Fibroblast of the aortic adventitia (primary cell): ENCODE results near the gene FANCL. TPM values are rescaled to one million over a fixed set of nuclear protein-coding genes. Genes with fewer than 3 reads are reported as not detected.
"Not testable (repeated sequence)": the region's sequence is repeated elsewhere in the genome, so short reads cannot be mapped to it uniquely, and the experiment has no call there.

Experiments
- DNase-seq: peaks from one replicate; pipeline ENCODE4 v3.0.0-alpha.2; 2010; ENCODE audit warnings: low read depth
- H3K4me3 ChIP-seq: 2 replicates; pipeline ENCODE4 v1.5.1; 2011; ENCODE audit warnings: low read depth, mild to moderate bottlenecking, control low read depth, low read length, moderate library complexity
- total RNA-seq: library from RNA; depleted of rRNA; stranded (reverse); fragments of >200 nt; gene quantifications from 2 replicates; pipeline ENCODE4 v1.2.3, GENCODE V29; 2012; ENCODE audit warnings: low replicate concordance
- TF ChIP-seq, protein P1 (sequence below): IDR thresholded peaks from 2 replicates; pipeline ENCODE4 v1.5.1; 2011; ENCODE audit warnings: mild to moderate bottlenecking, low read length, control low read depth, inconsistent platforms; ENCODE audit not compliant: insufficient read depth

Gene FANCL
- total RNA-seq, 1 donor = 29.6 TPM

DNA sequence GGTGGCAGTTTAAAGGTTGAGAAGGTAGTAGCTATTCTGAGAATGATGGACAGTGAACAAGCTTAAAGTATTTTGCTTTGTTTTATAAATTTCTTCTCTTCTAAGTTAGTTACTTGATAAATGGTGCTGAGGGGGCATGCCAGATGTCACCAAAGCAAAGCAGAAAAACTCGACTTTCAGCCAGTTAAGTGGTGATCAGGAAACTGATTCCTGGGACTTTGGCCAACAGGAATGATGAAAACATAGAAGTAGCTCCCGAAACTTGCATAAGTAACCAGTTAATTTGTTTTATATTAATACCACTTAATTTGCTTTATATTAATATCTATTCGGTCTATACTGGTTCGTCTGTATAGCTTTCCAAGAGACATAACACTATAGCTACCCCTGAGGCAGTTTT is 82.6 kb downstream of the FANCL start:
- TF ChIP-seq, protein P1, sequence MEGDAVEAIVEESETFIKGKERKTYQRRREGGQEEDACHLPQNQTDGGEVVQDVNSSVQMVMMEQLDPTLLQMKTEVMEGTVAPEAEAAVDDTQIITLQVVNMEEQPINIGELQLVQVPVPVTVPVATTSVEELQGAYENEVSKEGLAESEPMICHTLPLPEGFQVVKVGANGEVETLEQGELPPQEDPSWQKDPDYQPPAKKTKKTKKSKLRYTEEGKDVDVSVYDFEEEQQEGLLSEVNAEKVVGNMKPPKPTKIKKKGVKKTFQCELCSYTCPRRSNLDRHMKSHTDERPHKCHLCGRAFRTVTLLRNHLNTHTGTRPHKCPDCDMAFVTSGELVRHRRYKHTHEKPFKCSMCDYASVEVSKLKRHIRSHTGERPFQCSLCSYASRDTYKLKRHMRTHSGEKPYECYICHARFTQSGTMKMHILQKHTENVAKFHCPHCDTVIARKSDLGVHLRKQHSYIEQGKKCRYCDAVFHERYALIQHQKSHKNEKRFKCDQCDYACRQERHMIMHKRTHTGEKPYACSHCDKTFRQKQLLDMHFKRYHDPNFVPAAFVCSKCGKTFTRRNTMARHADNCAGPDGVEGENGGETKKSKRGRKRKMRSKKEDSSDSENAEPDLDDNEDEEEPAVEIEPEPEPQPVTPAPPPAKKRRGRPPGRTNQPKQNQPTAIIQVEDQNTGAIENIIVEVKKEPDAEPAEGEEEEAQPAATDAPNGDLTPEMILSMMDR = no peak
- no peak overlapping the region for H3K4me3 ChIP-seq
- DNase-seq = peak; percentile 25

DNA sequence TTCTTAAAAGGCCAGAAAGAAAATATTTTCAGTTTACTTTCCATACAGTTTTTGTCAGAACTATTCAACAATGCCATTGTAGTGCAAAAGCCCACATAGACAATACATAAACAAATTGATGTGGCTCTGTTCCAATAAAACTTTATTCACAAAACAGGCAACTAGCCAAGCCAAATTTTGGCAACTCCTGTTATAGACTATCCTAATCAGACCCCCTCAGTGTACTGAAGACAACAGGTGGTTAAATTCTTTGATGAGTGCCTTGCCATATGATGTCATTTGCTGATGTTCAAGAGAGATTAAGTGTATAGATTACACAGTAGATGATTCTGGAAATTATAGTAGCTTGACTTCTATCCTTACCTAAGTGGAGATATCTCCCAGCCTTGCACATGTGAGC is 83.4 kb downstream of the FANCL start:
- no peak overlapping the region for H3K4me3 ChIP-seq
- DNase-seq = no peak
- TF ChIP-seq, protein P1 = no peak

DNA sequence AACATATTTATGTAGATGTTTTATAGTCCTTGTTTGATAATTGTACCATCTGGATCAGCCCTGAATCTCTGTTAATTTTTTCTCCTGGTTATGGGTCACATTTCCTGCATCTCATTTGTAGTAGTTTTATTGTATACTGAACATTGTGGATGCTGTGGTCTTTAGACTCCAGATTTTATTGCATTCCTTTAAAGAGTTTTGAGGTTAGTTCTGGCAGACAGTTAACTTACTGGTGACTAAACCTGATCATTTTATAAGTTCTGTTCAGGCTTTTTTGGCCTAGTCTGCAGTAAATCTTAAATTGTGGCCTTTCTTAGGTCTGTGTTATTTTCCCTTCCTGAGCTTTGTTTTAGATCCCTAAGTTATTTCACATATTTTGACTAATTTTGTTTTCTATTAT is 84.3 kb downstream of the FANCL start:
- peak; percentile 50 for DNase-seq
- TF ChIP-seq, protein P1 = no peak

DNA sequence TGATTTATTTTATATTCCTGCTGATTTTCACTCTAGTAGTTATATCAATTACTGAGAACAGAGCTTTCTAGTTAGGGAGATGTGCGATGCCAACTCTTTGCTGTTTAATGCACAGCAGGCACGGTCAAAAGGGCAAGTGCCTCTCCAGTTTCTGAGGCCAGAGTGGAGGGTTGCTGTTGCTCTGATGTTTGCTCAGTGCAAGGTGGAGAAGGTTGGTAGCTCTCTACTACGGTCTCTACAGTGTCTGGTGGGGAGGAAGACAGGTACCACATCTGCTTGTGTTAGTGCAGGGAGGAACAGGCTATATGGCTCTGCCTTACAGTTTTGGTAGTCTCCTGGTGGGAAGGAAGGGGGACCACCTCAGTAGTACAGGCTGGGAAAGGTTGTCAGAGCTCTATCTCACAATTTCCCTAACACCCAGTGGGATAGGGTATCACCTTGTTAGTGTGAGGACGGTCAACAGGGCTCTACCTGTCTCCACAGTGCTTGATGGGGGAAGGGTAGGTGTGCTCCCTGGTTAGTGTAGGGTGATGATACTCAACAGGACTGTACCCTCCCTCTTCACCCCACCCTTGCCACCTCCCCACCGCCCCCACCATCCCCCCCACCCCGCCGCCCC is 85.9 kb downstream of the FANCL start:
- DNase-seq = no peak
- TF ChIP-seq, protein P1 = no peak
- H3K4me3 ChIP-seq = no peak overlapping the region

More for the DNA sequence above, 84.3 kb downstream of the FANCL start:
- no peak overlapping the region for H3K4me3 ChIP-seq

DNA sequence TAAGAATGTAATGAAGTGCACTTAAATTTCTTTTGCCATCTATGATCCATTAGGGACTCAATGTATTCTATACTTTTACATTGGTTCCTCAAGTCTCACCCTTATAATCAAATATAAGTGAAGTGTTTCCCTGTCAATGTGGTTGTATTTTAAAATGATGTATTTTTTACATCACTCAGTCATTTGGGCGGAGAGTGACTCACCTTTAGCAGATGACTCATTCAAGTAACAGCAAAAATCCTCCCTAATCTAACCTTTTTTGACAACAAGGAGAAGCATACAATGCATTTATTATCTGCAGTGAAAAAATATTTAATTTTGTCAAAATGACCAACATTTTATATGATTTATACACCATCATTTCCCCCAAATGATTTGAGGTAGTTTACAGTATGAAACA is 94.4 kb downstream of the FANCL start:
- no peak overlapping the region for H3K4me3 ChIP-seq
- TF ChIP-seq, protein P1 = no peak
- DNase-seq = peak; percentile 32

DNA sequence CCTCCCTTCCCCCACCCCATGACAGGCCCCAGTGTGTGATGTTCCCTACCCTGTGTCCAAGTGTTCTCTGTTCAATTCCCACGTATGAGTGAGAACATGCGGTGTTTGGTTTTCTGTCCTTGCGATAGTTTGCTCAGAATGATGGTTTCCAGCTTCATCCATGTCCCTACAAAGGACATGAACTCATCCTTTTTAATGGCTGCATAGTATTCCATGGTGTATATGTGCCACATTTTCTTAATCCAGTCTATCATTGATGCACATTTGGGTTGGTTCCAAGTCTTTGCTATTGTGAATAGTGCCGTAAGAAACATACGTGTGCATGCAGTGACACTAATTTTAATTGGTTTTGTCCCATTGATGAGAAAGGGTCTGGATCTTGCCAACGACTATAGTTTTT is 95.4 kb downstream of the FANCL start:
- DNase-seq = not testable (repeated sequence)

DNA sequence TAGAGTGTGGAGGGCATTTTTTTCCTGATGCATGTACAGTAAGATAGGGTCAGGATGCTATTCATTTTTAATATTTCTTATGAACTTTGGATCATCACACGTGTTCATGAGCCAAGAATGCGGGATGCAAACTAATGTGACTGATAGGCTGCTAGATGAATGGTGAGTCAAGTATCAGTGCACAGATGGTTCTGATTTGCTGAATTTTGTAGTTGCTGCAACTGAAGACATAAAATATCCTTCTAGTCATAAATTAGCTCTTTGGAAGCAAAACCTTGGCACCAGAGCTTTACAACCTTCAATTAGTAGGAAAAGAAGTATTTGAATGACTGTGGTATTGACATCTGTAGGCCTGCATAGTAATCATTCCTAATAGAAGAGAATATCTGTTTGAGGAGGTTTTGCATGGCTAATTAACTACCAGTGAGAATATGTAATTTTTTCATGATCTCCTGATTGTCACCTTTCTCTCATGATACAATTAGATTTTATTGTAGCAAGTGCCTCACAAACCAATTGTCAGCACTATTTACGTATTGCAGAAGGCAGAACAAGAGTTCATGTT is 100.5 kb downstream of the FANCL start:
- no peak overlapping the region for H3K4me3 ChIP-seq
- DNase-seq = peak; percentile 87
- TF ChIP-seq, protein P1 = no peak

More for the DNA sequence above, 95.4 kb downstream of the FANCL start:
- not testable (repeated sequence) for H3K4me3 ChIP-seq
